OCI-LY7 (cell line): Measurements from ENCODE around the gene KCNAB3. TPM values are rescaled to one million over a fixed set of nuclear protein-coding genes. Genes with fewer than 3 reads are reported as not detected.

Experiments used
- BruUV-seq: library from RNA; stranded (reverse); fragments of 400-500 nt; replicated peaks from 2 replicates; lab custom pipeline; 2021; lab: Mats Ljungman, UMichigan
- CTCF ChIA-PET: fragments of 300-600 bp; sonication (Branson Sonifier 250); formaldehyde crosslinking; loops from one replicate; lab custom pipeline; 2022; ENCODE audit warnings: antibody characterized with exemption; ENCODE audit not compliant: unreplicated experiment; lab: Charles Lee
- POLR2A ChIA-PET: fragments of 300-600 bp; sonication (Branson Sonifier 250); formaldehyde crosslinking; loops from one replicate; lab custom pipeline; 2022; ENCODE audit warnings: antibody characterized with exemption; lab: Charles Lee
- DNase-seq: peaks from one replicate; pipeline ENCODE4 v3.0.0-alpha.2; 2015; ENCODE audit warnings: low spot score
- H2AFZ ChIP-seq: fragments of 200-600 bp; sonication (generic), shearing (Covaris generic); 2 replicates; pipeline ENCODE4 v1.6.1; 2014; ENCODE audit warnings: mild to moderate bottlenecking, antibody characterized with exemption, low read length, moderate library complexity
- H3K27ac ChIP-seq: fragments of 200-600 bp; sonication (generic); 2 replicates; pipeline ENCODE4 v1.5.1; 2014; ENCODE audit warnings: mixed run types, low read depth, mild to moderate bottlenecking, moderate library complexity, low read length, inconsistent platforms; ENCODE audit not compliant: poor library complexity, severe bottlenecking
- H3K36me3 ChIP-seq: fragments of 200-600 bp; sonication (generic); 2 replicates; pipeline ENCODE4 v1.6.1; 2014; ENCODE audit warnings: mild to moderate bottlenecking, antibody characterized with exemption, low read length, moderate library complexity, mixed read lengths; ENCODE audit not compliant: insufficient read depth
- H3K4me1 ChIP-seq: fragments of 200-600 bp; sonication (generic); 2 replicates; pipeline ENCODE4 v1.5.1; 2014; ENCODE audit warnings: mild to moderate bottlenecking, low read length; ENCODE audit not compliant: insufficient read depth, poor library complexity, severe bottlenecking
- H3K4me2 ChIP-seq: fragments of 200-600 bp; sonication (generic); 2 replicates; pipeline ENCODE4 v1.6.1; 2014; ENCODE audit warnings: mild to moderate bottlenecking, low read length
- H3K4me3 ChIP-seq: fragments of 200-600 bp; sonication (generic); 2 replicates; pipeline ENCODE4 v1.5.1; 2014; ENCODE audit warnings: mild to moderate bottlenecking, low read depth, low read length; ENCODE audit not compliant: poor library complexity, severe bottlenecking
- H3K79me2 ChIP-seq: fragments of 200-600 bp; sonication (generic); 2 replicates; pipeline ENCODE4 v1.6.1; 2016; ENCODE audit warnings: low read depth, mild to moderate bottlenecking, low read length, moderate library complexity, mixed read lengths; ENCODE audit not compliant: insufficient read depth
- H3K9me2 ChIP-seq: fragments of 200-600 bp; sonication (generic); 2 replicates; pipeline ENCODE4 v1.6.1; 2016; ENCODE audit warnings: mild to moderate bottlenecking, low read length, mixed read lengths; ENCODE audit not compliant: insufficient read depth
- H3K9me3 ChIP-seq: fragments of 200-600 bp; sonication (generic); 2 replicates; pipeline ENCODE4 v1.6.1; 2014; ENCODE audit warnings: mild to moderate bottlenecking, mixed run types, low read length, mixed read lengths
- H4K20me1 ChIP-seq: fragments of 200-600 bp; sonication (generic); 2 replicates; pipeline ENCODE4 v1.6.1; 2014; ENCODE audit warnings: mild to moderate bottlenecking, antibody characterized with exemption, low read length, moderate library complexity, mixed read lengths; ENCODE audit not compliant: insufficient read depth
- CTCF ChIP-seq: fragments of 200-600 bp; sonication (generic); conservative IDR thresholded peaks from 2 replicates; pipeline ENCODE4 v1.5.1; 2014; ENCODE audit warnings: mild to moderate bottlenecking, antibody characterized with exemption, low read length, moderate library complexity, mixed read lengths
- EZH2phosphoT487 ChIP-seq: fragments of 200-600 bp; sonication (generic); IDR thresholded peaks from 2 replicates; pipeline ENCODE4 v1.6.1; 2018; ENCODE audit warnings: low read depth, borderline replicate concordance, mild to moderate bottlenecking, mixed run types, antibody characterized with exemption, low read length, moderate library complexity, mixed read lengths
- intact Hi-C: fragments of 100-400 bp; cut with micrococcal nuclease; formaldehyde crosslinking; loops from one replicate; pipeline ENCODE4 v1.10.0; 2022; ENCODE audit not compliant: unreplicated experiment
- total RNA-seq, 2 experiments: library from RNA; depleted of rRNA in 1 of 2; stranded (reverse); fragments of >200 nt in 1 of 2; shearing (Covaris generic) in 1 of 2; gene quantifications; 2 replicates each; pipeline ENCODE4 v1.2.3, GENCODE V29; 2014 to 2022

KCNAB3 gene
- total RNA-seq, 2 experiments from 2014 or later, result 4.3 to 14.3 TPM

- H3K9me2 ChIP-seq, result no peaks in the 10 kb centered on the region
- no peak for TF ChIP-seq EZH2phosphoT487
- TF ChIP-seq CTCF, result no peak
- no peaks in the 10 kb centered on the region for H3K9me3 ChIP-seq
- no peak overlapping the region for H3K4me3 ChIP-seq
- H4K20me1 ChIP-seq, result no peaks in the 10 kb centered on the region
- DNase-seq, result no peak
- H3K4me1 ChIP-seq, result peaks cover 35% of the 10 kb centered on the region
- H3K79me2 ChIP-seq, result no peaks in the 10 kb centered on the region
- CTCF ChIA-PET, result no interaction called here
- BruUV-seq, result no TSS peak
- peaks cover 75% of the 10 kb centered on the region for H3K36me3 ChIP-seq
- POLR2A ChIA-PET, result interaction anchor here (1.9 kb wide), 1 partner anchor 22 kb away, joined by 7 read pairs; the partner anchor contains the start of genes CNTROB and TRAPPC1
- intact Hi-C loops, result loop anchor here (5.0 kb wide), 1 partner anchor 146 kb away; no protein-coding TSS in a partner anchor
- H2AFZ ChIP-seq, result no peak overlapping the region
- no peak overlapping the region for H3K4me2 ChIP-seq
- H3K27ac ChIP-seq, result no peak overlapping the region
These were observed 18.5 kb downstream of the KCNAB3 start for GRCh38 chr17:7911116-7911515.

GRCh38 chr17:7910711-7911110 is 18.9 kb downstream of the KCNAB3 start:
- CTCF ChIA-PET, result no interaction called here
- no peaks in the 10 kb centered on the region for H3K79me2 ChIP-seq
- H3K9me3 ChIP-seq, result no peaks in the 10 kb centered on the region
- H3K27ac ChIP-seq, result no peak overlapping the region
- H3K4me3 ChIP-seq, result no peak overlapping the region
- peaks cover 32% of the 10 kb centered on the region for H3K4me1 ChIP-seq
- DNase-seq, result no peak
- POLR2A ChIA-PET, result no interaction called here
- H3K4me2 ChIP-seq, result no peak overlapping the region
- no peak overlapping the region for H2AFZ ChIP-seq
- no peaks in the 10 kb centered on the region for H3K9me2 ChIP-seq
- no TSS peak for BruUV-seq
- no peak for TF ChIP-seq CTCF
- TF ChIP-seq EZH2phosphoT487, result no peak
- peaks cover 79% of the 10 kb centered on the region for H3K36me3 ChIP-seq
- intact Hi-C loops, result loop anchor here (5.0 kb wide), 1 partner anchor 147 kb away; no protein-coding TSS in a partner anchor
- no peaks in the 10 kb centered on the region for H4K20me1 ChIP-seq

- H3K4me1 ChIP-seq, result peaks cover 32% of the 10 kb centered on the region
- H3K9me3 ChIP-seq, result no peaks in the 10 kb centered on the region
- H3K27ac ChIP-seq, result no peak overlapping the region
- TF ChIP-seq EZH2phosphoT487 (no peak), CTCF (no peak)
- intact Hi-C loops, result loop anchor here (5.0 kb wide), 1 partner anchor 147 kb away; no protein-coding TSS in a partner anchor
- H3K9me2 ChIP-seq, result no peaks in the 10 kb centered on the region
- no peak overlapping the region for H2AFZ ChIP-seq
- no peaks in the 10 kb centered on the region for H4K20me1 ChIP-seq
- no peak for DNase-seq
- peaks cover 84% of the 10 kb centered on the region for H3K36me3 ChIP-seq
- H3K79me2 ChIP-seq, result no peaks in the 10 kb centered on the region
- no peak overlapping the region for H3K4me2 ChIP-seq
- ChIA-PET POLR2A (no interaction called here), CTCF (no interaction called here)
- H3K4me3 ChIP-seq, result no peak overlapping the region
- BruUV-seq, result no TSS peak
These were observed 19.4 kb downstream of the KCNAB3 start for GRCh38 chr17:7910281-7910680.
